ENCODE data around the gene TMEM86A.

TMEM86A gene

DNA sequence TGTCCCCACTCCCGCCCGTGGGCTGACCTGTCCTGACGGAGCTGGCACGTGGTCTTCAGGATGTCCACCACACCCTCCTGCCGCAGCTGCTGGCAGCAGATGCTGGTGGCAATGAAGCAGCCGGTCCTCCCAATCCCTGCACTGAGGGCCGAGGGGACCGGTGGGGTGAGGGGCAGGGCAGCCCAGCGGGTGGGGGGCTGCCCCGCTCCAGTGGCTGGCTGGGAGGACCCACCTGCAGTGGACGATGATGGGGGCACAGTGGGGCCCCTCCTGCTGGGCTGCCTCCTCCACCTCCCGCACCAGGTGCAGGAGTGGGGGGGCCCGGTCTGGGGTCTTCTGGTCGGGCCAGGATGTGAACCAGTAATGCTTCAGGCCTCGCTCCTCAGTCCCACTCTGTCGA is 30.8 kb downstream of the TMEM86A start:
- no peak overlapping the region for H3K4ac ChIP-seq (ENCODE audit: low read depth in 1 of 2, low read length in 2 of 2)
- no peak overlapping the region for H3K23ac ChIP-seq (ENCODE audit: low read length in 2 of 2)
- no peak overlapping the region for H3K14ac ChIP-seq (ENCODE audit: low read length in 2 of 2)
- H3K36me3 ChIP-seq (ENCODE audit: control insufficient read depth in 1 of 2, insufficient read depth in 2 of 2, low read depth in 1 of 2, low read length in 2 of 2): no peaks in the 10 kb centered on the region
- peaks cover 8 to 17% of the 10 kb centered on the region in 2 experiments for H3K27me3 ChIP-seq (ENCODE audit: control insufficient read depth in 1 of 2, insufficient read depth in 1 of 2, low read length in 2 of 2)
- no peak overlapping the region for H3K27ac ChIP-seq (ENCODE audit: low read length, poor library complexity, severe bottlenecking)
- no peak overlapping the region for H2BK120ac ChIP-seq (ENCODE audit: low read depth, low read length)
- no peak overlapping the region for H4K91ac ChIP-seq (ENCODE audit: low read length)
- no peak overlapping the region for H3K18ac ChIP-seq (ENCODE audit: low read depth in 1 of 2, low read length in 2 of 2)
- H2AK5ac ChIP-seq (ENCODE audit: low read length, severe bottlenecking): no peak overlapping the region
- DNase-seq: no peak
- H3K9me3 ChIP-seq (ENCODE audit: control insufficient read depth, low read length): no peaks in the 10 kb centered on the region
- no peak overlapping the region for H3K9ac ChIP-seq (ENCODE audit: low read length)
- no peak overlapping the region for H3K4me3 ChIP-seq (ENCODE audit: insufficient read depth in 1 of 2, low read depth in 1 of 2, low read length in 2 of 2)
- H2AFZ ChIP-seq (ENCODE audit: low read depth, low read length): no peak overlapping the region
- H3K79me1 ChIP-seq (replicated peaks; ENCODE audit: low read length, poor library complexity, severe bottlenecking): no peaks in the 10 kb centered on the region
- no peak overlapping the region for H2BK15ac ChIP-seq (ENCODE audit: low read depth, poor library complexity, severe bottlenecking)
- no peak overlapping the region for H2BK12ac ChIP-seq (ENCODE audit: low read length in 2 of 2)
- peaks cover 2% of the 10 kb centered on the region for H3K4me1 ChIP-seq (ENCODE audit: control insufficient read depth, insufficient read depth, low read depth, low read length)
- no peak overlapping the region for H3K4me2 ChIP-seq (ENCODE audit: low read length, poor library complexity, severe bottlenecking)
- no peak overlapping the region for H2BK5ac ChIP-seq (ENCODE audit: low read depth, low read length, poor library complexity, severe bottlenecking)
- 93% methylated on average over 16 of the region's 16 CpGs for WGBS
- no peak overlapping the region for H4K8ac ChIP-seq (ENCODE audit: low read length)

DNA sequence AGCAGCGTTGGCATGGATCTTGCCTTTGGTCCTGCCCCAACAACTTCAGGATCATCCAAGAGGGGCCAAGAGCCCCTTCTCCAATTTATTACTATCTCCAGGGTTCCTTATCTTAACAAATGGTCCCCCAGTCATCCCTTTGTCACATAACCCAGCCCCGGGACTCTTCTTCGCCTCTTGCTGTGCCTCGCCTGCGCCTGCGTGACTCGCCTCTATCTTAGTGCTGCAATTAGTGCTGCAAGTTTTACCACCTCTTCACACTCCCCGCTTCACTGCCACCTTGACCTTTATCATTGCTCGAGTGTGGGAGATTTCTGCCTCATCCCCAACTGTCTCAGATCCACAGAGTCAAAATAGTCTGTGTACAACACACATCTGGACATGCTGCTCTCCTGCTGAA is 31.4 kb downstream of the TMEM86A start:
- H2AK5ac ChIP-seq (ENCODE audit: low read length, severe bottlenecking): no peak overlapping the region
- WGBS: 90% methylated on average over 9 of the region's 9 CpGs
- no peak overlapping the region for H3K14ac ChIP-seq (ENCODE audit: low read length in 2 of 2)
- H3K79me1 ChIP-seq (replicated peaks; ENCODE audit: low read length, poor library complexity, severe bottlenecking): no peaks in the 10 kb centered on the region
- H3K4ac ChIP-seq (ENCODE audit: low read depth in 1 of 2, low read length in 2 of 2): no peak overlapping the region
- H2AFZ ChIP-seq (ENCODE audit: low read depth, low read length): no peak overlapping the region
- H3K27ac ChIP-seq (ENCODE audit: low read length, poor library complexity, severe bottlenecking): no peak overlapping the region
- no peak overlapping the region for H3K4me2 ChIP-seq (ENCODE audit: low read length, poor library complexity, severe bottlenecking)
- no peak overlapping the region for H2BK12ac ChIP-seq (ENCODE audit: low read length in 2 of 2)
- no peak overlapping the region for H2BK15ac ChIP-seq (ENCODE audit: low read depth, poor library complexity, severe bottlenecking)
- no peak for DNase-seq
- H3K9me3 ChIP-seq (ENCODE audit: control insufficient read depth, low read length): no peaks in the 10 kb centered on the region
- no peak overlapping the region for H2BK120ac ChIP-seq (ENCODE audit: low read depth, low read length)
- no peak overlapping the region for H4K8ac ChIP-seq (ENCODE audit: low read length)
- H3K9ac ChIP-seq (ENCODE audit: low read length): no peak overlapping the region
- peaks cover 10 to 22% of the 10 kb centered on the region in 2 experiments for H3K27me3 ChIP-seq (ENCODE audit: control insufficient read depth in 1 of 2, insufficient read depth in 1 of 2, low read length in 2 of 2)
- H2BK5ac ChIP-seq (ENCODE audit: low read depth, low read length, poor library complexity, severe bottlenecking): no peak overlapping the region
- no peak overlapping the region for H3K4me3 ChIP-seq (ENCODE audit: insufficient read depth in 1 of 2, low read depth in 1 of 2, low read length in 2 of 2)
- no peak overlapping the region for H3K23ac ChIP-seq (ENCODE audit: low read length in 2 of 2)
- no peaks in the 10 kb centered on the region for H3K36me3 ChIP-seq (ENCODE audit: control insufficient read depth in 1 of 2, insufficient read depth in 2 of 2, low read depth in 1 of 2, low read length in 2 of 2)
- no peak overlapping the region for H4K91ac ChIP-seq (ENCODE audit: low read length)
- H3K18ac ChIP-seq (ENCODE audit: low read depth in 1 of 2, low read length in 2 of 2): no peak overlapping the region
- peaks cover 2% of the 10 kb centered on the region for H3K4me1 ChIP-seq (ENCODE audit: control insufficient read depth, insufficient read depth, low read depth, low read length)

DNA sequence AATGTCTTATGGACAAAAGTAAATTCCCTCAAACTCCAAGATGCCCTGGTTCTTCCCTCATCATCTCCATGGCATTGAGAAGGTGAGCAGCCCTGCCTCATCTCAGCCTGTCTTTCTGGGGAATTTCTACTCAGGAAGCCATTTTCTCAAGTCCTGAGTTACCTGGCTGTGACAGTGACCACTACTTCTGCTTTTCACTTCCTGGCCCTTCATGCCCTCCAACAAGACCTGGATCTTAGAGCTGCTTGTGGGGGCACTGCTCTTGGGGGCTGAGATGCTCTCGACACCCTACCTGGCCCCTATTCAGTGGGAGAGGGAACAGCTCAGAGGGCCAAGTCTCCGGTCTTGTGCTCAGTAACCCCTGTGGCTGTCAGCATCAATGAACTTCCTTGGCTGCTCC is 32.9 kb downstream of the TMEM86A start:
- peaks cover 8 to 22% of the 10 kb centered on the region in 2 experiments for H3K27me3 ChIP-seq (ENCODE audit: control insufficient read depth in 1 of 2, insufficient read depth in 1 of 2, low read length in 2 of 2)
- no peak overlapping the region for H2BK5ac ChIP-seq (ENCODE audit: low read depth, low read length, poor library complexity, severe bottlenecking)
- no peak overlapping the region for H4K91ac ChIP-seq (ENCODE audit: low read length)
- no peak overlapping the region for H3K4ac ChIP-seq (ENCODE audit: low read depth in 1 of 2, low read length in 2 of 2)
- peaks cover 2% of the 10 kb centered on the region for H3K4me1 ChIP-seq (ENCODE audit: control insufficient read depth, insufficient read depth, low read depth, low read length)
- no peak overlapping the region for H3K23ac ChIP-seq (ENCODE audit: low read length in 2 of 2)
- no peak overlapping the region for H4K8ac ChIP-seq (ENCODE audit: low read length)
- H3K36me3 ChIP-seq (ENCODE audit: control insufficient read depth in 1 of 2, insufficient read depth in 2 of 2, low read depth in 1 of 2, low read length in 2 of 2): no peaks in the 10 kb centered on the region
- H2BK15ac ChIP-seq (ENCODE audit: low read depth, poor library complexity, severe bottlenecking): no peak overlapping the region
- H3K9me3 ChIP-seq (ENCODE audit: control insufficient read depth, low read length): no peaks in the 10 kb centered on the region
- no peak overlapping the region for H3K4me2 ChIP-seq (ENCODE audit: low read length, poor library complexity, severe bottlenecking)
- H2AFZ ChIP-seq (ENCODE audit: low read depth, low read length): no peak overlapping the region
- H3K4me3 ChIP-seq (ENCODE audit: insufficient read depth in 1 of 2, low read depth in 1 of 2, low read length in 2 of 2): no peak overlapping the region
- no peak overlapping the region for H2BK120ac ChIP-seq (ENCODE audit: low read depth, low read length)
- H3K79me1 ChIP-seq (replicated peaks; ENCODE audit: low read length, poor library complexity, severe bottlenecking): no peaks in the 10 kb centered on the region
- no peak for DNase-seq
- no peak overlapping the region for H3K9ac ChIP-seq (ENCODE audit: low read length)
- no peak overlapping the region for H3K27ac ChIP-seq (ENCODE audit: low read length, poor library complexity, severe bottlenecking)
- H2BK12ac ChIP-seq (ENCODE audit: low read length in 2 of 2): no peak overlapping the region
- 94% methylated on average over 2 of the region's 2 CpGs for WGBS
- H3K14ac ChIP-seq (ENCODE audit: low read length in 2 of 2): no peak overlapping the region
- H2AK5ac ChIP-seq (ENCODE audit: low read length, severe bottlenecking): no peak overlapping the region
- H3K18ac ChIP-seq (ENCODE audit: low read depth in 1 of 2, low read length in 2 of 2): no peak overlapping the region

DNA sequence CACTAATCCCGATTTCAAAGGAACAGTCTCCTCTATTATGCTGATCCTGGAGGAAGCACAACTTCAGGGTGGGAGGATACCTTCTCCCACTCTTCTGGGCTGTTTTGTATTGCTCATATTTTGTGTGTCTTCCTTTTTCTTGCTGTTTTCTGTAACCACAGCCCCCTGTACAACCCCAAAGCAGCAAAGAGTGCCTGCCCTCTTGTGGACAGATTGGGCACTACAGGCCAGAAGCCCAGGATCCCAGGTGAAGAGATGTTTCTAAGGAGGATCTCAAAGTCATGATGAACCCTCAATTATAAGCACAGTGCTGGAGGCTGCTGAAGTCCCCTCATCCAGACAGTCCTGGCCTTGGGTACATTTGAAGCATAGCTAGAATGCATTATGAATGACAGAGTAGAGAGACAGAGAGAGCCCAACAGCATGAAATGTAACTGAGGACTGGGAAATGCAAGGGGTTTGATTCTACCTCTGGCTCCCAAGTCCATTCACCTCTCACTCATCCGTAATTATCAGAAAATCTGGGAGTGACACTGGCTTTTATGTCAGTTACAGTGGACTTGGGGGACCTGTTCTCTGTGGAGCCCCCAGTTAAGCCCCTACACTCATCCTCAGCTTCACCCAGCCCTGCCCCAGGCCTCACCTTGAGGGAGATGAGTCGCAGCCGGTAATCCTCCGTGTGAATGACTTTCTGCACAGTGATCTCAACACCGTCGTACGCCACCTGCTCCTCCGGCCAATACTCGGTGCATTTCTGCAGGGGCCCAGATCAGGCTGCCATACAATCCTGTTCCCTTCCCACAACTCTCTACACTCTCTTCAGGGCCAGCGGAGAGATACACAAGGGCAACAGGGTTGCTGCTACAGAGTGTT is 33.6 kb downstream of the TMEM86A start:
- Histone ChIP-seq H3K27ac (ENCODE audit: low read length, poor library complexity, severe bottlenecking) (no peak overlapping the region), H3K9ac (ENCODE audit: low read length) (no peak overlapping the region), H3K4me2 (ENCODE audit: low read length, poor library complexity, severe bottlenecking) (no peak overlapping the region), H2AK5ac (ENCODE audit: low read length, severe bottlenecking) (no peak overlapping the region), H2BK5ac (ENCODE audit: low read depth, low read length, poor library complexity, severe bottlenecking) (no peak overlapping the region), H3K18ac (ENCODE audit: low read depth in 1 of 2, low read length in 2 of 2) (no peak overlapping the region), H2BK120ac (ENCODE audit: low read depth, low read length) (no peak overlapping the region), H2AFZ (ENCODE audit: low read depth, low read length) (no peak overlapping the region), H3K27me3 (ENCODE audit: control insufficient read depth in 1 of 2, insufficient read depth in 1 of 2, low read length in 2 of 2) (peaks cover 13 to 26% of the 10 kb centered on the region in 2 experiments), H2BK15ac (ENCODE audit: low read depth, poor library complexity, severe bottlenecking) (no peak overlapping the region), H3K4ac (ENCODE audit: low read depth in 1 of 2, low read length in 2 of 2) (no peak overlapping the region), H3K79me1 (replicated peaks; ENCODE audit: low read length, poor library complexity, severe bottlenecking) (no peaks in the 10 kb centered on the region), H3K4me3 (ENCODE audit: insufficient read depth in 1 of 2, low read depth in 1 of 2, low read length in 2 of 2) (no peak overlapping the region), H3K9me3 (ENCODE audit: control insufficient read depth, low read length) (no peaks in the 10 kb centered on the region), H4K91ac (ENCODE audit: low read length) (no peak overlapping the region), H3K4me1 (ENCODE audit: control insufficient read depth, insufficient read depth, low read depth, low read length) (peaks cover 2% of the 10 kb centered on the region), H3K14ac (ENCODE audit: low read length in 2 of 2) (no peak overlapping the region), H3K23ac (ENCODE audit: low read length in 2 of 2) (no peak overlapping the region), H2BK12ac (ENCODE audit: low read length in 2 of 2) (no peak overlapping the region), H4K8ac (ENCODE audit: low read length) (no peak overlapping the region), H3K36me3 (ENCODE audit: control insufficient read depth in 1 of 2, insufficient read depth in 2 of 2, low read depth in 1 of 2, low read length in 2 of 2) (no peaks in the 10 kb centered on the region)
- WGBS: 78% methylated on average over 11 of the region's 11 CpGs
- peak; percentile 47 for DNase-seq
